Measurements from ENCODE around the gene WASL. TPM values are rescaled to one million over a fixed set of nuclear protein-coding genes. Genes with fewer than 3 reads are reported as not detected.

Gene WASL
- total RNA-seq, 1 donor from 2014 or later, result 34.2 TPM

- no peak overlapping the region for H3K27ac Mint-ChIP-seq (ENCODE audit: unreplicated experiment)
- TF ChIP-seq, protein P1, sequence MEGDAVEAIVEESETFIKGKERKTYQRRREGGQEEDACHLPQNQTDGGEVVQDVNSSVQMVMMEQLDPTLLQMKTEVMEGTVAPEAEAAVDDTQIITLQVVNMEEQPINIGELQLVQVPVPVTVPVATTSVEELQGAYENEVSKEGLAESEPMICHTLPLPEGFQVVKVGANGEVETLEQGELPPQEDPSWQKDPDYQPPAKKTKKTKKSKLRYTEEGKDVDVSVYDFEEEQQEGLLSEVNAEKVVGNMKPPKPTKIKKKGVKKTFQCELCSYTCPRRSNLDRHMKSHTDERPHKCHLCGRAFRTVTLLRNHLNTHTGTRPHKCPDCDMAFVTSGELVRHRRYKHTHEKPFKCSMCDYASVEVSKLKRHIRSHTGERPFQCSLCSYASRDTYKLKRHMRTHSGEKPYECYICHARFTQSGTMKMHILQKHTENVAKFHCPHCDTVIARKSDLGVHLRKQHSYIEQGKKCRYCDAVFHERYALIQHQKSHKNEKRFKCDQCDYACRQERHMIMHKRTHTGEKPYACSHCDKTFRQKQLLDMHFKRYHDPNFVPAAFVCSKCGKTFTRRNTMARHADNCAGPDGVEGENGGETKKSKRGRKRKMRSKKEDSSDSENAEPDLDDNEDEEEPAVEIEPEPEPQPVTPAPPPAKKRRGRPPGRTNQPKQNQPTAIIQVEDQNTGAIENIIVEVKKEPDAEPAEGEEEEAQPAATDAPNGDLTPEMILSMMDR (IDR thresholded peaks at IDR 0.05), result no peak
- no peaks in the 10 kb centered on the region for H3K36me3 Mint-ChIP-seq (ENCODE audit: low read depth)
- no peaks in the 10 kb centered on the region for H3K9me3 Mint-ChIP-seq (ENCODE audit: low read depth)
- no peaks in the 10 kb centered on the region for H3K4me1 Mint-ChIP-seq (ENCODE audit: low read depth)
- H3K27me3 Mint-ChIP-seq (ENCODE audit: low read depth), result no peaks in the 10 kb centered on the region
- DNase-seq (ENCODE audit: low spot score), result no peak
- H3K4me3 Mint-ChIP-seq (ENCODE audit: unreplicated experiment), result no peak overlapping the region
Measured at GRCh38 chr7:123774496-123774895, 25.7 kb upstream of the WASL start.

DNA sequence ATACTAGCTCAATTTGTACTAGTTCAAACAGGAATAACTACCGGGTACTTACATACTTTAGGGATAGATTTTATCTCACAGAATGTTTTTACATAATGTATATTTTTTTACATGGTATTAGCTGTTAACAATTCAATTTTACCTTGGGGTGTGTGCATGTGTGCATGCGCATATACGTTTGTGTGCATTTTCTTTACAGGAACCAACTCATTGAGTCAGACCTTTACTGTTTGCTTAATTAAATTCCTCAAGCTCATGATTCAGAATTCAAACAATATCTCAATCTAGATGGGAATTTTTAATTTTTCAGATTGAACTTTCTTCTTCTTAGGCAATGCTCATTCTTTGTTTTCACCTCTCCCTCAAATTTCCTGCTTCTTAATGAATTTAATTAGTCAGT is 24.7 kb upstream of the WASL start:
- no peaks in the 10 kb centered on the region for H3K36me3 Mint-ChIP-seq (ENCODE audit: low read depth)
- DNase-seq (ENCODE audit: low spot score), result no peak

DNA sequence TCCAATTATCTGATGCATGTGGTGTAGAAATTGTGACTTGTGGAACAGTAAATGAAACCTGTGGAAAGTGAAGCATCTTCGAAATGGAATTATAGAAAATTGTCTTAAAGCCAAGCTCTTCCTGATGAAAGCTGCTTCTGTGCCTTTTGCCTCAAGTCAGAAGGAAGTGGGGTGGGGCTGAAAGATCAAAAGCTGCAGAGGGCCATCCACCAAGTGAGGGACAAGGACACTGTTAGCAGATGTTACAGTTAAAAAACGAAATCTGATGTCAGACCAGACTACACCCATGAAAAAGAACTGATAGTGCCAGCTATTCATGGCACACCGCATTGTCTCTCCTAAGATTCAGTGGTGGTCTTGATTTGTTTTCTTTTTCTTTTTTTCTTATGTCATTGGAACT is 23.8 kb upstream of the WASL start:
- DNase-seq (ENCODE audit: low spot score), result no peak
- H3K27ac Mint-ChIP-seq (ENCODE audit: unreplicated experiment), result no peak overlapping the region
- H3K9me3 Mint-ChIP-seq (ENCODE audit: low read depth), result no peaks in the 10 kb centered on the region
- TF ChIP-seq, protein P1 (IDR thresholded peaks at IDR 0.05), result no peak
- H3K4me3 Mint-ChIP-seq (ENCODE audit: unreplicated experiment), result no peak overlapping the region
- H3K4me1 Mint-ChIP-seq (ENCODE audit: low read depth), result peaks cover 5% of the 10 kb centered on the region
- no peaks in the 10 kb centered on the region for H3K27me3 Mint-ChIP-seq (ENCODE audit: low read depth)
- no peaks in the 10 kb centered on the region for H3K36me3 Mint-ChIP-seq (ENCODE audit: low read depth)

More for the DNA sequence above, 24.7 kb upstream of the WASL start:
- Mint-ChIP-seq H3K9me3 (ENCODE audit: low read depth) (no peaks in the 10 kb centered on the region), H3K4me3 (ENCODE audit: unreplicated experiment) (no peak overlapping the region), H3K27me3 (ENCODE audit: low read depth) (no peaks in the 10 kb centered on the region), H3K4me1 (ENCODE audit: low read depth) (peaks cover 5% of the 10 kb centered on the region), H3K27ac (ENCODE audit: unreplicated experiment) (no peak overlapping the region)
- TF ChIP-seq, protein P1 (IDR thresholded peaks at IDR 0.05), result no peak

DNA sequence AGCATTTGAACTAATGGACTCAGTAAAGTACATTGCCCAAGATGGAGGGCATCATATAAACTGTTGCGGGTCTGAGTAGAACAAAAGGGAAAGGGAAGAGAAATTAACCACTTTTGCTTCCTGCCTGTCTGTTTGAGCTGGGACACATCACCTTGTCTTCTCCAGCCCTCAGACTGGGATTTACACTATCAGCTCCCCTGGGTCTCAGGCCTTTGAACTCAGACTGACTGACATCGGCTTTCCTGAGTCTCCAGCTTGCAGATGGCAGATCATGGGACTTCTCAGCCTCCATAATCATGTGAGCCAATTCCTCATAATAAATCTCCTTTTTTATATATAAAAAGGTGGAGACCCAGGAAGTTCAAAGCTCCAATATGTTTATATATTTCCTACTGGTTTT is 23.0 kb upstream of the WASL start:
- TF ChIP-seq, protein P1 (IDR thresholded peaks at IDR 0.05), result no peak

GRCh38 chr7:123771256-123771655 is 22.5 kb upstream of the WASL start:
- no peaks in the 10 kb centered on the region for H3K27me3 Mint-ChIP-seq (ENCODE audit: low read depth)
- no peak for DNase-seq (ENCODE audit: low spot score)
- H3K4me1 Mint-ChIP-seq (ENCODE audit: low read depth), result peaks cover 5% of the 10 kb centered on the region
- H3K27ac Mint-ChIP-seq (ENCODE audit: unreplicated experiment), result no peak overlapping the region
- TF ChIP-seq, protein P1 (IDR thresholded peaks at IDR 0.05), result no peak
- no peak overlapping the region for H3K4me3 Mint-ChIP-seq (ENCODE audit: unreplicated experiment)
- H3K9me3 Mint-ChIP-seq (ENCODE audit: low read depth), result no peaks in the 10 kb centered on the region
- H3K36me3 Mint-ChIP-seq (ENCODE audit: low read depth), result no peaks in the 10 kb centered on the region

More for the DNA sequence above, 23.0 kb upstream of the WASL start:
- Mint-ChIP-seq H3K36me3 (ENCODE audit: low read depth) (no peaks in the 10 kb centered on the region), H3K4me1 (ENCODE audit: low read depth) (peaks cover 5% of the 10 kb centered on the region), H3K4me3 (ENCODE audit: unreplicated experiment) (no peak overlapping the region), H3K9me3 (ENCODE audit: low read depth) (no peaks in the 10 kb centered on the region), H3K27ac (ENCODE audit: unreplicated experiment) (no peak overlapping the region), H3K27me3 (ENCODE audit: low read depth) (no peaks in the 10 kb centered on the region)
- no peak for DNase-seq (ENCODE audit: low spot score)
